Renal cortex interstitium (tissue), 15 donors: ENCODE results near the gene DHCR7. TPM values are rescaled to one million over a fixed set of nuclear protein-coding genes. Genes with fewer than 3 reads are reported as not detected.

Source experiments
- DNase-seq, 11 donors: peaks; one replicate each; pipeline ENCODE4 v3.0.0-alpha.2; 2013; ENCODE audit warnings: low read depth in 9 of 11, low spot score in 4 of 11; ENCODE audit errors: extremely low read depth in 1 of 11
- long read RNA-seq, 16 experiments: transcript quantifications; one replicate each; lab custom pipeline, GENCODE V29; 2026
- polyA plus RNA-seq, 3 donors: library from polyadenylated mRNA; unstranded; fragments of 120-200 nt; gene quantifications; one replicate each; pipeline ENCODE4 v1.2.1, GENCODE V29; 2013; ENCODE audit not compliant: insufficient read length in 3 of 3

DHCR7 gene
- polyA plus RNA-seq: 10 to 100 TPM; 37.7 to 47.8 (median 39.3) TPM
- long read RNA-seq, donor 1, partial matches to known transcripts: 6 of 9 reads
- long read RNA-seq, donor 1, other reads (novel, unspliced or antisense): 0 of 9 reads
- long read RNA-seq, donor 2, partial matches to known transcripts: 5 of 9 reads
- long read RNA-seq, donor 2, other reads (novel, unspliced or antisense): 0 of 9 reads
- long read RNA-seq, donor 3, transcript DHCR7-201 (9 exons, 2,666 nt): major isoform, 13 of 15 reads
- long read RNA-seq, donor 3, partial matches to known transcripts: 0 of 15 reads
- long read RNA-seq, donor 3, other reads (novel, unspliced or antisense): 0 of 15 reads
- long read RNA-seq, donor 4, transcript DHCR7-201 (9 exons, 2,666 nt): major isoform, 8 of 8 reads
- long read RNA-seq, donor 4, partial matches to known transcripts: 0 of 8 reads
- long read RNA-seq, donor 4, other reads (novel, unspliced or antisense): 0 of 8 reads
- long read RNA-seq, donor 5: 0 reads
- long read RNA-seq, donor 6, transcript DHCR7-201 (9 exons, 2,666 nt): major isoform, 7 of 19 reads
- long read RNA-seq, donor 6, partial matches to known transcripts: 11 of 19 reads
- long read RNA-seq, donor 6, other reads (novel, unspliced or antisense): 0 of 19 reads
- long read RNA-seq, donor 7, transcript DHCR7-201 (9 exons, 2,666 nt): major isoform, 10 of 11 reads
- long read RNA-seq, donor 7, partial matches to known transcripts: 0 of 11 reads
- long read RNA-seq, donor 7, other reads (novel, unspliced or antisense): 0 of 11 reads
- long read RNA-seq, donor 8, transcript DHCR7-201 (9 exons, 2,666 nt): major isoform, 13 of 20 reads
- long read RNA-seq, donor 8, partial matches to known transcripts: 6 of 20 reads
- long read RNA-seq, donor 8, other reads (novel, unspliced or antisense): 0 of 20 reads
- long read RNA-seq, donor 9, transcript DHCR7-201 (9 exons, 2,666 nt): major isoform, 9 of 10 reads
- long read RNA-seq, donor 9, partial matches to known transcripts: 0 of 10 reads
- long read RNA-seq, donor 9, other reads (novel, unspliced or antisense): 0 of 10 reads
- long read RNA-seq, donor 10, transcript DHCR7-201 (9 exons, 2,666 nt): major isoform, 11 of 13 reads
- long read RNA-seq, donor 10, partial matches to known transcripts: 0 of 13 reads
- long read RNA-seq, donor 10, other reads (novel, unspliced or antisense): 0 of 13 reads
- long read RNA-seq, donor 11, transcript DHCR7-201 (9 exons, 2,666 nt): major isoform, 8 of 16 reads
- long read RNA-seq, donor 11, partial matches to known transcripts: 8 of 16 reads
- long read RNA-seq, donor 11, other reads (novel, unspliced or antisense): 0 of 16 reads
- long read RNA-seq, donor 12, partial matches to known transcripts: 0 of 2 reads
- long read RNA-seq, donor 12, other reads (novel, unspliced or antisense): 0 of 2 reads
- long read RNA-seq, donor 13: 0 reads
- long read RNA-seq, donor 14, transcript DHCR7-201 (9 exons, 2,666 nt): major isoform, 5 of 5 reads
- long read RNA-seq, donor 14, partial matches to known transcripts: 0 of 5 reads
- long read RNA-seq, donor 14, other reads (novel, unspliced or antisense): 0 of 5 reads
- long read RNA-seq, donor 15, partial matches to known transcripts: 0 of 4 reads
- long read RNA-seq, donor 15, other reads (novel, unspliced or antisense): 0 of 4 reads
- long read RNA-seq, donor 16, transcript DHCR7-201 (9 exons, 2,666 nt): major isoform, 24 of 32 reads
- long read RNA-seq, donor 16, partial matches to known transcripts: 5 of 32 reads
- long read RNA-seq, donor 16, other reads (novel, unspliced or antisense): 0 of 32 reads

GRCh38 chr11:71448257-71449171 is at the start of gene DHCR7:
DHCR7 (minus strand) TSS chr11:71448393; CDS start chr11:71444952, 3,441 bp downstream.
- DNase-seq: peak; percentile 80 to 94 (median 92)

DNA sequence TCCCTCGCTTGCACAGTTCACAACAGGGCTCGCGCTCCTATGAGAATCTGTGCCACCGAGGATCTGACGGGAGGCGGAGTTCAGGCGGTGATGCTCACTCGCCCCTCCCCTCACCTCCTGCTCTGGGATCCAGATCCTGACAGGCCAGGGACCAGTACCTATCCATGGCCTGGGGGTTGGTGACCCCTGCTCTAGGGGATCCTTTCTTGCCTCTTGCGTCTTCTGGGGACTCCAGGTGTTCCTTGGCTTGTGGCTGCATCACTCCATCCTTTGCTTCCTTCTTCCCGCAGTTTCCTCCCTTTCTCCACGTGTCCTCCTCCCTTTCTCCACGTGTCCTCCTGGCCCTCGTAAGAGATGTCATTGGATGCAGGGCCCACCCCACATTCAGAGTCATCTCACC is 48.2 kb upstream of the DHCR7 start:
- DNase-seq: no peak

DNA sequence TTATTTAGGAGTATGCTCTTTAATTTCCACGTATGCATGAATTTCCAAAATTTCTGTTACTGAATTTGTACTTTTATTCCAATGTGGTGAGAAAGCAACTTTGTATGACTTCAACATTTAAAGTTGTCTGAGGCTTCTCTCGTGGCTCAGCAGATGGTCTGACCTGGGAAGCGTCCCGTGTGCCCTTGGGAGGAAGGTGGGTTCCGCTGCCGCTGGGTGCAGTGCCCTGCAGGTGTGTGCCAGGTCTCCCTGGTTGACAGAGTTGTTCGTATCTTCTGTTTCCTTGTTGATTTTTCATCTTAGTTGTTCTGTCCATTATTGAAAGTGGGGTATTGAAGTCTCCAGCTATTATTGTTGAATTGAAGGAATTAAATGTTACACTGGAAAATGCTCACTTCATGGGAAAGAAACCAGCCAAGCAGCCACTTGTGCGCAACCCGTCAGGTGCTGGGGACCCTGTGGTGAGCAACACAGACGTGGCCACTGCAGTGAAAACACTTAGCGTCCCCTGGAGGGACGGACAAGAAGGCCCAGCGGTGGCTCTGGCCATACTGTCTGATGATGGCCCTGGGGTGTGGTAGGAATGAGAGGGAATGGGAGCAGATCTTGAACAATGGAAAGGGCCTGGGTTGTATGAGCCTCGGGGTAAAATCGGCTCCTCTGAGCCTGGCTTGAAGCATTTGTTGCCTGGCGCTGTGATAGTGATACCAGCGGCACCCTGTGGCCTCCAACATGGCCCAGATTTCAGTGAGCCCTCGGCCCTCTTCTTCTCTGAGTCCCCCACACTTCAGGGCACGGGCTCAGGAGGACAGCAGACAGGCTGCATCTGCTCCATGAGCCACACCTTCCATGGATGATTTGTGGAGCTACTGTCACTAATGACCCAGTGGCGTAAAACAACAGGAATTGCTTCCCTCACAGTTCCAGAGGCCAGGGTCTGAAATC is 47.4 kb upstream of the DHCR7 start:
- no peak for DNase-seq

DNA sequence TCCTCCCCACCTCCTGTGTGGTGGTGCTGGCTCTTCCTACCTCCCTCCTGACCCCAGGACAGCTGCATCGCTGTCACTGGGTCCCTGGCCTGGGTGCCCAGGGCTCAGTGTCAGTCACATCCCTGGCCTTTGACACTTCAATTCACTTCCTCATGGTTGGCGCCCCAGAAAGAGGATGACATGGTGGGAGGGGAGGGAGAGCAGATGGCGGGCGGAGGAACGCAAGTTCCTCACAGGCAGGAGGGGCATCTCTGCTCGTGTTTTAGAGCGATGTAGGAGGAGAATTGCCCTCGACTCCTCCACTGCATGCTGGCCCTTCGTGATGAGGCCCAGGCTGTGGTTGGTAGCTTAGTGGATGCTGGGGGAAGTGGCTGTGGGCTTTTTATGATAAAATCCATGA is 43.7 kb upstream of the DHCR7 start:
- DNase-seq: no peak

- no peak for DNase-seq
Measured at GRCh38 chr11:71491531-71491930, 43.3 kb upstream of the DHCR7 start.

DNA sequence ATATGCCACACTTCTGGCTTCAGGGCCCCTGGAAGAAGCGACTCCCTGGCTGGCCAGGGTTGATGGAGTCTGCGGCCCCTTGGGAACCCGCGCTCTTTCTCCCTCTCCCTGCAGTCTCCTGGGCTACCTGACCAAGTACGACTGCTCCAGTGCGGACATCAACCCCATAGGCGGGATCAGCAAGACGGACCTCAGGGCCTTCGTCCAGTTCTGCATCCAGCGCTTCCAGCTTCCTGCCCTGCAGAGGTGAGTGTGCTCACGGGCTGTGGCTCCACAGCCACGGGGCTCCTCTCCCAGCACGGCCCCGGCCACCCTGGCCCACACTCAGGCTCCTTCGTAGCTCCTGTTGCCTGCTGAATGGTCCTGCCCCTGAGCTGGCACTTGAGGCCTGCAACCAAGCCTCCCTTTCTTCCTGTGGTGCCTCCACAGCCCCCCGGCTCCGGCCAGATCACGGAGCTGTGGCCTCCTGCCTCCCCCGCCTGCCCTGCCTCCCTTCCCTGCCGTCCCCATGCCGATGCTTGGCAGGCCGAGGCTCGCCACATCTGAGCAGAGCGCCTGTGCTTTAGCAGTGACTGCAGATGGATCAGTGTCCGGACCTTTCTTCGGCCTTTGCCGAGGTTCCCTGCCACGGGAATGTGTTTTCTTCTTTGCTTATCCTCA is 42.7 kb upstream of the DHCR7 start:
- DNase-seq: no peak

DNA sequence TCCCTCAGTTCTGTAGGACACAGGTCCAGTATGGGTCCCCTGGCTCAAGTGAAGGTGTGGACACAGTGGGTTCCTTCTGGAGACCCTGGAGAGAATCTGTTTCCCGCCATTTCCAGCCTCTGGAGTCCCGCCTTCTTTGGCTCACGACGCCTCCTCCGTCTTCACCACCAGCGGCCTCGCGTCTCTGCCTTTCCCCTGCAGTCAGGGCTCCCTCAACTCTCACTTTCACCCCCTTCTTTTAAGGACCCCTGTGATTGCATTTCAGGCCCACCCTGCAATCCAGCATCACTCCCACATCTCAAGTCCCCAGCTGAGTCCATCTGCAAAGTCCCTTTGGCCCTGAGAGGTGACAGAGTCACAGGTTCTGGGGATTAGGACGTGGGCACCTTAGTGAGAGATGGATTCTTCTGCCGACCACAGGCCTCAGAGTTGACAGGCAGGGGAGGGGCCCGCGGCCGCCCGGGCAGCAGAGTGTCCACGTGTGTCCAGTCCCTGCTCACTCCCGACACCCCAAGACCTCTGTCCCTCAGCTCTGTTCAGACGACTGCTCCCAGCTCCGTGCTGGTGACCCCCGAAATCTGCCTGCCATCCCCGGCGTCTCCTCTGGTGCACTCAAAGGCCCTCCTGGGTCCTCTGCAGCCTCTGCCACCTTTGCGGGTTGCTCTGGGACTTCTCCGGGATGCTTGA is 42.0 kb upstream of the DHCR7 start:
- DNase-seq: no peak

DNA sequence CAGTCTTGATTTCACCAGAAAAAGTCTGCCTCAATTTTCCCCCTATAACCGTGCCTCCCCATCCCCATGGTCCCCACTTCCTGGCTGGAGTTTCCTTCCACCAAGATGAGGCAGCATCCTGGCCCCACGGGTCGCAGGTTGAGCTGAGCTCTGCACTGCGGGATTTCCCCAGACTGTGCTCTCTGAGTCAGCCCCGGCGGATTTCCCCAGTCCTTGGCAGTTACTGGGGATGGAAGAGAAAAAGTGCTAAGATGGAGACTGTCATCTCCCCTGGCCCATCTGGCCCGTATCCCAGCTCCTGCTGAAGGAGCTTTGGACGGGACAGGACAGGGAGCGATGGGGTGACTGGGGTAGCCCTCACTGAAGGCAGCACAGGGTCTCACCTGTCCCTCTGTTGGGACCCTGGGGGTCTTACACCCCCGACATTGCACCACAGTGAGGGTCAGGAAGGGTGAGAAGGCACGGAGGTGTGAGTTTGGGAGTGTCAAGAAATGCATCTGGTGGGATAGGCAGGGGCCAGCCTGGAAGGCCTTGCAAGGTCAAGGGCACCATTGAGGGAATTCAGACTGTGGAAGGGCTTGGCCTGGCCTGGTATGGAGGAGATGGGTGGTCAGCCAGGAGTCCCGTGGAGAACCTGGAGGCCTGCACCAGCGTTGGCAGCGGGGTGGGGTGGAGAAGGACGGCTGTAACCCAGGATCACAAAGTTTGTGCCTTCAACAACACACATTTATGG is 41.3 kb upstream of the DHCR7 start:
- no peak for DNase-seq

DNA sequence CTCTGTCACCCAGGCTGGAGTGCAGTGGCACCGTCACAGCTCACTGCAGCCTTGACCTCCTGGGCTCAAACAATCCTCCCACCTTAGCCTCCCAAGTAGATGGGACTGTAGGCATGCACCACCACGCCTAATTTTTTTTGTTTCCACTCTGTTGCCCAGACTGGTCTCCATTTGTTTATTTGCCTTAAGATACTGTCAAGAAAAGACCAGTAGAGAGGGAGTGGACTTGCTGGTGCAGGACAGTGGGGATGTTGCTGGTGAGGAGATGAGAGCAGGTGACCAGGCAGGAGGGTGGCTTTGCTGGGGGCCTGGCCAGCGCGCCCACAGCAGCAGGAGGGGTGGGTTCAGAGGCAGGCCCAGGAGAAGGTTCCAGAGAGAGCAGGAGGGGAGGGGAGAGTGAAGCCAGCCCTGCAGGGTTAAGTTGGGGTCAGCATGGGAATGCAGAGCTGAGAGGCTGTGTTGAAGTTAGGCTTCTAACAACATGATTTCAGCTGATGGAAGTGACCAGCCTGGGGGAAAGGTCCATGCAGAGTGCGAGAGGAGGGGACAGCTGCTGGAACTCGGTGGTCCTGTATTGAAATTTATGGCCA is 40.6 kb upstream of the DHCR7 start:
- DNase-seq: peak in 1 of 11 donors; percentile 18

DNA sequence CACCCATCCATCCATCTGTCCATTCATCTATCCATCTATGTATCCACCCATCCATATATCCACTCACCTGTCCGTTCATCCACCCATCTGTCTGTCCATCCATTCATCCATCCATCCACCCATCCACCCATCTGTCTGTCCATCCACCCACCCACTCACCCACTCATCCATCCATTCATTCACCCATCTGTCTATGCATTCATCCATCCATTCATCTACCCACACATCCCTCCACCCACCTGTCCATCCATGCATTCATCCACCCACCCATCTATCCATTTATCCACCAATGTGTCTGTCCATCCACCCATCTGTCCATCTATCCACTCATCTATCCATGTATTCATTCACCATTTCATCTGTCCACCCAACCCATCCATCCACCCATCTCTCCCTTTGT is 38.1 kb upstream of the DHCR7 start:
- DNase-seq: no peak

- no peak for DNase-seq
Measured at GRCh38 chr11:71485466-71485865, 37.3 kb upstream of the DHCR7 start.

- DNase-seq: no peak
Measured at GRCh38 chr11:71485063-71485399, 36.8 kb upstream of the DHCR7 start.

DNA sequence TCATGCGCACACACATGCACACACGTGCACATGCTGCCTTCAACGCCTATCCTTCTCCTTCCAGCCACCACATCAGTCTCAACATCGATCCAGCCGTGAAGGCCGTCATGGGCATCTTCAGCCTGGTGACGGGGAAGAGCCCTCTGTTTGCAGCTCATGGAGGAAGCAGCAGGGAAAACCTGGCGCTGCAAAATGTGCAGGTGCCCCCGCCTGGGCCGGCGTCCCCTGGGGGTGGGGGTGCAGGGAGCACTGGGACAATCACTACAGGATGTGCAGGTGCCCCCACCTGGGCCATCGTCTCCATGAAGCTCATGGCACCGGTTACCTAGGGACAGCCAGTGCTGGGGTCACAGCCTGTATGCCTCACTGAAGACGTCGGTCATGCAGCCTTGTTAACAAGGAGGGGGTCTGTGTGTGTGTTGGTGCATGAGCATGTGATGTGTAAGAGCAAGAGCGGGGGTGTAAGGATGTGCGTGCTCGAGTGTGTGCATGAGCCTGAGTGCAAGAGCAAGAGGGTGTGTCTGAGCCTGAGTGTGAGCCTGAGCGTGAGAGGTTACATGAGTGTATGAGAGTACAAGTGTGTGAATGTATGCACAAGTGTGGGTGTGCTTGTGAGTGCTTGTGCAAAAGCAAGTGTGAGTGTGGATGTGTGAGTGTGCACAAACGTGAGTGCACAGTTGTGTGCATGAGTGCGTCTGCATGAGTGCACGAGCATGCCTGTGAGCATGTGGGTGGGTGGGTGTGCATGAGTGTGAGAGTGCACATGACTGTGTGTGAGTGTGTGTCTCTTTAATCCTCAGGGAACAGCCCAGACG is 36.3 kb upstream of the DHCR7 start:
- no peak for DNase-seq
